ENCODE data around the gene ISLR.
A peak's percentile ranks its signal among the peaks of the same experiment; 100 is the strongest.

ISLR gene, protein sequence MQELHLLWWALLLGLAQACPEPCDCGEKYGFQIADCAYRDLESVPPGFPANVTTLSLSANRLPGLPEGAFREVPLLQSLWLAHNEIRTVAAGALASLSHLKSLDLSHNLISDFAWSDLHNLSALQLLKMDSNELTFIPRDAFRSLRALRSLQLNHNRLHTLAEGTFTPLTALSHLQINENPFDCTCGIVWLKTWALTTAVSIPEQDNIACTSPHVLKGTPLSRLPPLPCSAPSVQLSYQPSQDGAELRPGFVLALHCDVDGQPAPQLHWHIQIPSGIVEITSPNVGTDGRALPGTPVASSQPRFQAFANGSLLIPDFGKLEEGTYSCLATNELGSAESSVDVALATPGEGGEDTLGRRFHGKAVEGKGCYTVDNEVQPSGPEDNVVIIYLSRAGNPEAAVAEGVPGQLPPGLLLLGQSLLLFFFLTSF

DNA sequence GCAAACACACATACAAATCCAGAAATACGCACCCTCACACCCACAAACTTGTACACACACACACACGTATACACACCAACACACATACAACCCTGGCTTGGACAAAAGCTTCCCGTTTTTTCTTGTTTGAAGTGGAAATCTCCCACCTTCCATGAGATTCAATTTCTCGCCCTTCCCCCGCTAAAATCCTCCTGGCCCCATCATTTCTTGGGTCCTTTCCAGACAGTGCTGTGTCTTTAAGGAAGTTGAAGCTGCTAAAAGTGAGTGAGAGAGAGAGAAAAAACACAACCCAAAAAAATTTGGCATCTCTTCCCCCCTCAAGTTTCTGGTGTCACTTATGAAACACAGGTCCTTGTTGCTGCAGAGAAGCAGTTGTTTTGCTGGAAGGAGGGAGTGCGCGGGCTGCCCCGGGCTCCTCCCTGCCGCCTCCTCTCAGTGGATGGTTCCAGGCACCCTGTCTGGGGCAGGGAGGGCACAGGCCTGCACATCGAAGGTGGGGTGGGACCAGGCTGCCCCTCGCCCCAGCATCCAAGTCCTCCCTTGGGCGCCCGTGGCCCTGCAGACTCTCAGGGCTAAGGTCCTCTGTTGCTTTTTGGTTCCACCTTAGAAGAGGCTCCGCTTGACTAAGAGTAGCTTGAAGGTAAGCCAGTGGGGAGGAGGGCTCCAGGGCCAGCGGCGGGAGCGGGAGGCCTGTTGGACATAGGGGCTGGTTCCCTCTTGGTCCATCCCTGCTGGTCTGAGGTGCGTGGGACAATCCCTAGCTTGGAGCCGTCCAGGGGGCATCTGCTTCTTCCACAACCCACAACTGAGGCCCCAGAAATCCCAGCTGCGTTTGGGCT is at the start of gene ISLR:
Gene ISLR, plus strand, starts transcription at position 331 of the 839 bp plus-strand sequence. CDS start 1,149 bp downstream, outside the sequence.
- DNase-seq, result no peak

DNA sequence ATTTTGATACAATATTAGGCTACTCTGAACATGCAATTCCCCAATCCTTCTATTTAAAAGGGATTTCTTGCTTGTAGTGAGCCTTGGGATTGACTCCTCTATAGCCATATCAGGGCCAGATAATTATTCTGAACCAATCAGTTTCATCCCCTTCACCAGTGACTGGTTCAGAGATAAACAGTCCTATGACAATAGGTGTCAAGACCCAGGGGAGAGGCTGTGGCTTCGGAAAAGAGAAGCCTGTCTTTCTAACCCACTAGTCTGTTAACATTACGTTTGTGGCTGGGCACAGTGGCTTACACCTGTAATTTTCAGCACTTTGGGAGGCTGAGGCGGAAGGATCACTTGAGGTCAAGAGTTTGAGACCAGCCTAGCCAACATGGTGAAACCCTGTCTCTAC is 49.3 kb upstream of the ISLR start:
- no peak for DNase-seq

DNA sequence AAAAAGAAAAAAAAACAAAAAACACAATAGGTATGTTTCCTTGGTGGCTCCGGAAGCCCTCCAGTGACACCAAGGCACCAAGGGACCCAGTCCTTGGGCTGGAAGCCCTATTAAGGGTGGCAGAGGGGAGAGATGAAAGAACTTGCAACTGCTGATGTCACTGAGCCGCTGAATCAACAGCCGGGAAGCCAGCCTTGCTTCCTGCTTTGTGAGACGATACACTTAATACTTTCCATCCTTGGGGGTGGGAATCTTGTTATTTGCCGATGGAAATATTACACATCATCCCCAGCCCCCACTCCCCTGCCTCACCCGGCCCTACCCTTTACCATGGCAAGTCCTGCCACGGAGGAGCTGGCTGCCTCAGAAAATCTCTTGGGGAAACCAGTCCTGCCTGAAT is 48.8 kb upstream of the ISLR start:
- DNase-seq, result no peak

DNA sequence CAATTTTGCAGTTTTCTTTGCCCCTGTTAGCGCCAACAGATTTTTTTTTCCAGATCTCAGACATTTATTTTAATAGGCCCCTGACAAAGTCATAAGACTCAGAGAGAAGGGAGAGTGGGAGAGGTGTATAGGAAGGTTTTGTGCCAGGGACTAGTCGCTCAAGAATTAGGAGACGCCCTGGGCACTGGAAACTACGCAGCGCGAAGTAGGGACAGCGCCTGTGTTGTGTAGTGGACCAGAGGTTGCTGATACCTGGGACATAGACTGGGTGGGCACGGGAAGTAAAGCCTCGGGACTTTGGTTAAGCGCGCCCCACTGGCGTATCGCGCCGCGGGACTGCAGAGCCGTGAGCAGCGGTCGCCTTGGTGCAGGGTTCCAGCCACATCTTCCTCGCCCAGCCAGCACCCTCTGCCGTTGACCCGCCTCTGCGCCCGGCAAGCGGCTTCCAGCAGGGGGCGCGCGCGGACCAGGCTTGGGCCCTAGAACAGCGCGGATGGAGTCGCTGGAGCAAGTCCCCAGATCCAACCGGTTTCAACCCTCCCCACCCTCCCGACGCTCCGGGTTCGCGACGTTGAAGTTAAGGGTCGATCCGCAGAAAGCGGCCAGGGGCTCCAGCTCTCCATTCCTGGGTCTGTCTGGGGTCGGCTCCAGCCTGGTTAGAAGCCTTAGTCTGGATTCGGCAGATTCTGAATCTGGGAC is 46.1 kb upstream of the ISLR start:
- peak; percentile 52 to 88 for DNase-seq

DNA sequence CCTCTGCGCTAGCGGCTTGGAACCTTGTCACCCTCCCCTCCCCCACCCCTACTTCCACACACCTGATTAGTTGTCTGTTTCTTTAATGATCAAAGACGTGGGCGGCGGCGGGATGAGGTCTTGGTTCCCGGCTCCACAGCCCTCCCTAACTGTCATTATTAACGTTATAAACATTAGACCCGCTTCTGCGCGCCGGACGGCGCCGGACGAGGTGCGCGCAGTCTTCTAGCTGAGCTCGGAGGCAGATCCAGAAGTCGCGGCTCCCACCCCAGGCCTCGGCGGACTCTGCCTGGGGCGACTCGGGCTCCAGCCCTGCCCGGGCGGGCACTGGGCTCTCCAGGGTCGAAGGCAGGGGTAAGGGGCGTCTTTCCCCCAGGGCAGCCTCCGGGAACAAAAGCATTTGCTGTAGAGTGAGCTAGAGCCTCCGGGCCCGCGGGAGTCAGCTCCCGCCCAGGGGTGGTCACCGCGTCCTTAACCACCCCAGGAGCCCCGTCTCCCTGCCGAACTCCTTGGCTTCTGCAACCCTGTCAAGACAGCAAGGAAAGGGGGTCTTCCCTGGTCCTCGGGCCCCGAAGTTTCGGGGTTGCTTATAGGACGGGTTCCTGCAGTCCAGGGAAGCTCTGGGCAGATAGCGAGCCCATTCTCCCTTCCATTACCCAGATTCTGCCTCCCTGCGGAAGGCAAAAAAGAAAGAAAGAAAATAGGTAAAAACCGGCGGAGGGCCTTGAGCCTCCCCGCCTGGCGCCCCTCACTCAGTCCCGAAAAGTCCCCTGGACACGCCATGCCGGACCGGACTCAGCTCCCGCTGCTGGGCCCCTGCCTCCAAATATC is 45.3 kb upstream of the ISLR start:
- no peak for DNase-seq

DNA sequence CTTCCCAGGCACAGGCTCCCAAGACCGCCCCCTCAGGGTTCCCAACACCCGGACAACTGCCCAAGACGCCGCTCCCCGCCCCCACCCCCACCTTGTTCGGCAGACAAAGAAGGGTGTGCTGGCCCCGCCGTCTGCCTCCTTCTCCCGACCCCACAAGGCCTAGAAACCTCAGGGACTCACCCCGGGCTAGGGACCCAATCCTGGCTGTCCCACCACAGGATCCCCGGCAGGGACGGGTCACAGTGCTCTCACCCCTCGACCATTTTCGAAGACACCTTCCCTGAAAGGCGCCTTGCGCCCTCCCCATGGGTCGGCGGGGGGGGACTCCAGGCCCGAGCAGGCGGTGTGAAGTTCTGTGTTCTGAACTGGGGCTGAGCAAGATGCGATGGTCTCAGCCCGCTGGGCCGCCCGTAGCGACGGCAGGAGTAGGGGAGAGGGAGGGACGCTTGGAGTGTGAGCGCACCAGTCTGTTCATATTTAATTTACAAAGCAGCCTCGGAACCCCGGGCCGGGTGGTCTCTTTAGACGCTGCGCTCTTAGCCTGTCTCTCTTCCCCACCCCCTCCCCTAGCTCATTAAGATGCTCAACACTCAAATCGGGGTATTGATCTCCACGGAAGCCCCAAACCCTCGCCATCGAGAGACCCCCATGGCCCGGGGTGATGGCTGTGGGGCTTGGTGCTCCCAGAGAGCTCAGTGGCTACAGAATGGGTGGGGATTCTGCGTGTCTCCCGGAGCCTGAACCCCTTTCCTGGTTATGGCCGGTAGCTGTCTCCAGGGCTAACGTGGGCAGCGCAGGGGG is 44.5 kb upstream of the ISLR start:
- DNase-seq, result no peak

DNA sequence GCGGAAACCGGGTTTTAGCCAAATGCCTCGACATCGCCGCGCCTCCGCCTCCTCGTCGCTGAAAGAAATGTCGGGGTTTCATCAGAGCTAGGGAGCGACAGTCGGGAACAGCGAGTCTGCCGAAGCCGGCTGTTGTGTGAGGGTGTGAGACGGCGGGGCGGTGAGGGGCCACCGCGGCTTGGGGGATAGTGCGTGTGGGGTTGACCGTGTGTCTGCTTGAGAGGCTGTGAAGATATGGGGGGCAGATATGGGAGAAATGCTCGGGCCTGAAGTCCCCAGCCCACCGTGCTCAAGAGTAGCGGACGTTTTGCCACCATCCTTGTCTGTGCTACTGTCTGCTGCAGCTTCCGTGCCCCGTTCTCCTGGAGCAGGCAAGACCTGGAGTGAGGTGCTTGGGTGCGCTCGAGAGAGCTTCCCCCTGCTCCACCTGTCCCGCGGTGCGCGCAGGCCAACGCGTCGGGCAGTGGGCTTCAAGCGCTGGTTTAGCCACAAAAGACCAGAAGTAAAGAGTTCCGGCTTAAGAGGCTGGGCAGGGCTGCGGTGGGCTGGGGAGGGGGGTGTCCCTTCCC is 43.8 kb upstream of the ISLR start:
- DNase-seq, result no peak

DNA sequence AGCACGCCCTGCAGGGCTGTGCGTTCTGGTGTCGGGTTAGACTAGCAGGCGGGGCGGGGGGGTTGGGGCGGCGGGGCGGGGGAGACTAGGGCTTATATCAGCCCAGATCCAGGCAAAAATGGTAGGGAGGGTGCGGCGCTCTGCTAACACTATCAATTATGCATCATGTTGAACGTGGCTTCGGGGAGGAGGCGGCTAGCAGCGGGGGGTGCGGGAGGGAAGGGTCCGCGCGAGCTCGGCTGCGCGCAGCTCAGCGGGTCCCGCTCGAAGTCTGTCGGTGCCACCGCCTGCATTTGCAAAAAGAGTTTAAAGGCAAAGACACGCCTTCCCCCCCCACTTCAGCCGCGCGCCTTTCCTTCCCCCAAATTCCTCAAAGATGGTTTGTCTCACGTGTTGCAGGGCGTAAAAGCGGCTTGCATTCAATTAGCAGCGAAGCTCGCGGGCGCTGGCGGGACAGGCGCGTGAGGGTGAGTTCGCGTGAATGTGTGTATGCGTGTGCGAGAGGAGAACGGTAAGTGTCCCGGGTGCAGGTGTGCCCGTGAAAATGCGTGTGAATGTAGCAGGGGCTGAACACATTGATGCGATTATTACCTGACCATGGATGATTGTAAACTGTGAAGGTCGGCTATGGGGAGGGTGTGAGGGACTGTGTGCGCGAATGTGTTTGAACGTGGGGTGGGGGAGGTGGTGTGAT is 43.2 kb upstream of the ISLR start, which contains the start of gene ISLR2:
Gene ISLR2, plus strand, starts transcription at position 432 of the 694 bp plus-strand sequence. CDS start 2,169 bp downstream, outside the sequence.
- DNase-seq, result no peak

DNA sequence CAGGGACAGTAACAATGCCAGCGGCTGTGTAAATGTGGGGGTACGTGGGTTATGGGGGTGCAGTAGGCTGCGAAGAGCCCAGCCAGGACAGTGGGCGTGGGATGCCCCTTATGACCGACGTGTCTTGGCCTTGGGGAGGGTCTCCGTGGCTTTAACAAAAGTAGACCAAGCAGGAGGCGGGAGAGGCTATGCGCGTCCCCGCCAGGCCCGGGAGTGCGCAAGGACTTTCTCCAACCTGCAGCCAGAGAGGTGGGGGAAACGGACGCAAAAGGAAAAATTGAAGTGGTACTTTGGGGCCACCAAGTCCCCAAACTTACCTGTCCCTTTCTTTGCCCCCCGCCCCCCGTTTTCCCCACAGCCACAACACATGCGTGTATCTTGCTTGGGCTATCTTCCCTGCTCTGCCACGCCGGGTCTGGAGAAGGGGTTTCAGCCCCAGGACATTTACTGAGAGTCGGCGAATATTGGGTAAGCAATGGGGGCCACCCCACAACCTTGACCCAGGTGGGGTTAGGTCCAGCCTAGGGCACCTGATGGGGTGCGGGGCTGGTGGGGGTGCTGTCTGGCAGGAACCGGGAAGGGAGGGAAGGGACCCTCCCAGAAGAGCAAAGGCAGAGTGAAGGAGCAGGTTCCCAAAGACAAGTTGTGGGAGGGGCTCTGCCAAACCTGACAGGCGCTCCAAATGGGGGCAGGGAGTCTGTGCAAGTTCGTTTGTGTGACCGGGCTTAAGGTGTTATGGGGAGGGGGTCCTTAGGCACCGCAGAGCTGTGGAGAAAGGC is 42.5 kb upstream of the ISLR start:
- DNase-seq, result no peak

DNA sequence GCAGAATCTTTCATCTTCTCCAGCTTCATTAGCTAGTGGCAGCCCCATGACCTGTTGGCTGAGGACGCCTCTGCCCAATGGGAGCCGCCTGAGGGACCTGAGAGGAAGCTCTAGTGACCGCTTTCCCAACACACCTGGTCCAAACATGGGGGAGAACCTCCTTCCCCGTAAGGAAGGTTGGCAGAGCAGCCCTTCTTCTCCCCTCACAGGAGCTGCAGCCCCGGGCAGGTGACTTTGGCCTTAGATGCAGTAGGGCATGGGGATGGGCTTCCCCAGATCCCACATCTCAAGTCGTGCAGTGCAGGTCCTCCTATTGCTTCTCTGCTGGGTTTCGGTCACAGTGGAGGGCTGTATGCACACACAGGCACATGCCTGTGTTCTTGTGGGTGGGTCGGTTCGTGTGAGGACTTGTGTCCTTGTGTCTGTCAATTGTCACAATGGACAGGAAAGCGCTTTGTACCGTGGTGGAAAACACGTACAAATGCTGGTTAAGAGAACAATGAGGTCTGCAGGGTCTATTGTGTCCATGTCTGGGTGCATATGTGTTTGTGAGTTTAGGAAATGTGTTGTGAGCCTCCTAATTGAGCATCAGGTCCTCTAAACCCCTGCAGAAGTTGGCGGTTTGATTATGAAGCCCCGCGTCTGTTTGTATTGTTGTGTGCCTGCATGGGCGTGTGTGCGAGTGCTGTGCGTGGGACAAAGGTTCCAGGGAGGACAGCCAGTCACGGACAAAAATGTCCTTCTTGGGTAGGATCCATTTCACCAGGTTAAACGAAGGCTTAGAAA is 41.7 kb upstream of the ISLR start:
- no peak for DNase-seq

DNA sequence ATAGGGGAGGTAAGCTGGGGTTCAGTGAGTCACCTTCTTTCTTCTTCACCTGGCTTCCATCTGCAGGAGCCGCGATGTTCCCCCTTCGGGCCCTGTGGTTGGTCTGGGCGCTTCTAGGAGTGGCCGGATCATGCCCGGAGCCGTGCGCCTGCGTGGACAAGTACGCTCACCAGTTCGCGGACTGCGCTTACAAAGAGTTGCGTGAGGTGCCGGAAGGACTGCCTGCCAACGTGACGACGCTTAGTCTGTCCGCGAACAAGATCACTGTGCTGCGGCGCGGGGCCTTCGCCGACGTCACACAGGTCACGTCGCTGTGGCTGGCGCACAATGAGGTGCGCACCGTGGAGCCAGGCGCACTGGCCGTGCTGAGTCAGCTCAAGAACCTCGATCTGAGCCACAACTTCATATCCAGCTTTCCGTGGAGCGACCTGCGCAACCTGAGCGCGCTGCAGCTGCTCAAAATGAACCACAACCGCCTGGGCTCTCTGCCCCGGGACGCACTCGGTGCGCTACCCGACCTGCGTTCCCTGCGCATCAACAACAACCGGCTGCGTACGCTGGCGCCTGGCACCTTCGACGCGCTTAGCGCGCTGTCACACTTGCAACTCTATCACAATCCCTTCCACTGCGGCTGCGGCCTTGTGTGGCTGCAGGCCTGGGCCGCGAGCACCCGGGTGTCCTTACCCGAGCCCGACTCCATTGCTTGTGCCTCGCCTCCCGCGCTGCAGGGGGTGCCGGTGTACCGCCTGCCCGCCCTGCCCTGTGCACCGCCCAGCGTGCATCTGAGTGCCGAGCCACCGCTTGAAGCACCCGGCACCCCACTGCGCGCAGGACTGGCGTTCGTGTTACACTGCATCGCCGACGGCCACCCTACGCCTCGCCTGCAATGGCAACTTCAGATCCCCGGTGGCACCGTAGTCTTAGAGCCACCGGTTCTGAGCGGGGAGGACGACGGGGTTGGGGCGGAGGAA is 40.5 kb upstream of the ISLR start:
- DNase-seq, result no peak

DNA sequence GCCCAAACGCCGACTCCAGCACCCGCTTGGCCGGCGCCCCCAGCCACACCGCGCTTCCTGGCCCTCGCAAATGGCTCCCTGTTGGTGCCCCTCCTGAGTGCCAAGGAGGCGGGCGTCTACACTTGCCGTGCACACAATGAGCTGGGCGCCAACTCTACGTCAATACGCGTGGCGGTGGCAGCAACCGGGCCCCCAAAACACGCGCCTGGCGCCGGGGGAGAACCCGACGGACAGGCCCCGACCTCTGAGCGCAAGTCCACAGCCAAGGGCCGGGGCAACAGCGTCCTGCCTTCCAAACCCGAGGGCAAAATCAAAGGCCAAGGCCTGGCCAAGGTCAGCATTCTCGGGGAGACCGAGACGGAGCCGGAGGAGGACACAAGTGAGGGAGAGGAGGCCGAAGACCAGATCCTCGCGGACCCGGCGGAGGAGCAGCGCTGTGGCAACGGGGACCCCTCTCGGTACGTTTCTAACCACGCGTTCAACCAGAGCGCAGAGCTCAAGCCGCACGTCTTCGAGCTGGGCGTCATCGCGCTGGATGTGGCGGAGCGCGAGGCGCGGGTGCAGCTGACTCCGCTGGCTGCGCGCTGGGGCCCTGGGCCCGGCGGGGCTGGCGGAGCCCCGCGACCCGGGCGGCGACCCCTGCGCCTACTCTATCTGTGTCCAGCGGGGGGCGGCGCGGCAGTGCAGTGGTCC is 39.7 kb upstream of the ISLR start:
- DNase-seq, result no peak

DNA sequence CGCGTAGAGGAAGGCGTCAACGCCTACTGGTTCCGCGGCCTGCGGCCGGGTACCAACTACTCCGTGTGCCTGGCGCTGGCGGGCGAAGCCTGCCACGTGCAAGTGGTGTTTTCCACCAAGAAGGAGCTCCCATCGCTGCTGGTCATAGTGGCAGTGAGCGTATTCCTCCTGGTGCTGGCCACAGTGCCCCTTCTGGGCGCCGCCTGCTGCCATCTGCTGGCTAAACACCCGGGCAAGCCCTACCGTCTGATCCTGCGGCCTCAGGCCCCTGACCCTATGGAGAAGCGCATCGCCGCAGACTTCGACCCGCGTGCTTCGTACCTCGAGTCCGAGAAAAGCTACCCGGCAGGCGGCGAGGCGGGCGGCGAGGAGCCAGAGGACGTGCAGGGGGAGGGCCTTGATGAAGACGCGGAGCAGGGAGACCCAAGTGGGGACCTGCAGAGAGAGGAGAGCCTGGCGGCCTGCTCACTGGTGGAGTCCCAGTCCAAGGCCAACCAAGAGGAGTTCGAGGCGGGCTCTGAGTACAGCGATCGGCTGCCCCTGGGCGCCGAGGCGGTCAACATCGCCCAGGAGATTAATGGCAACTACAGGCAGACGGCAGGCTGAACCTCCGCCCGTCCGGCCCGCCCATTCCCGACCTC is 39.0 kb upstream of the ISLR start:
- no peak for DNase-seq

DNA sequence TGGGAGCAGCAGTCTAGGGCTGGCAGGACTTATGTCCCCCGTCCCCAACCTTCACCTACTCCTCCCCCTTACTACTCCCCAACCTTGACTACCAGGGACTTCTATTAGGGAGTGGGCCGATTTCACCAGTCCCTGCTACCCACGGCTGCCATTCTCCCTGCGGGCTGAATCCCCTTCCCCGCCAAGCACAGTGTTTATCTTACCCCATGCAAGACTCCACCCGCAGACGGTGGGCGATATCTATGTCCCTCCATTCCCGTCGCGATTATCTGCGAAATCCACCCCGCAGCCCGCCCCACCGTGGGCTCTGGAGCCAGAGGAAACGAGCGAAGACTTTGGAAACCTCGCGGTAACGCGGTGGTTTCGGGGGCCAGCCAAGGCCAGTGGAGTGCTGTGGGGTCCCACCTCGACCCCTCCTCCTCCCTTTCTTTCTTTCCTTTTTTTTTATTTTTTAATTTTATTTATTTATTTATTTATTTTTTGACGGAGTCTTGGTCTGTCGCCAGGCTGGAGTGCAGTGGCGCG is 38.4 kb upstream of the ISLR start:
- no peak for DNase-seq

DNA sequence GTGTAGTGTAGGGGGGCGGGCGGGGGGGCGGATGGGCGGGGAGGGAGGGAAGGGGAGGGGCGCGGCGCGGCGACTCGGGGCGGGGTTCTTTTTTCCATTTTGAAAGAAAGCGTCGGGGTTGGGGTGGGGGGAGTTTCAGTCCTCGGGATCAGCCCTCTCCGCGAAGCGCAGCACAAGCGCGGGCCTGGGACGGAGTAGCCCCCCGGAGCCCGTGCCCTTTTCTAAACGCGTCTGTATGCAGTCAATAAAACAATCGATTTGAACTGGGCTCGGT is 37.0 kb upstream of the ISLR start:
- no peak for DNase-seq

DNA sequence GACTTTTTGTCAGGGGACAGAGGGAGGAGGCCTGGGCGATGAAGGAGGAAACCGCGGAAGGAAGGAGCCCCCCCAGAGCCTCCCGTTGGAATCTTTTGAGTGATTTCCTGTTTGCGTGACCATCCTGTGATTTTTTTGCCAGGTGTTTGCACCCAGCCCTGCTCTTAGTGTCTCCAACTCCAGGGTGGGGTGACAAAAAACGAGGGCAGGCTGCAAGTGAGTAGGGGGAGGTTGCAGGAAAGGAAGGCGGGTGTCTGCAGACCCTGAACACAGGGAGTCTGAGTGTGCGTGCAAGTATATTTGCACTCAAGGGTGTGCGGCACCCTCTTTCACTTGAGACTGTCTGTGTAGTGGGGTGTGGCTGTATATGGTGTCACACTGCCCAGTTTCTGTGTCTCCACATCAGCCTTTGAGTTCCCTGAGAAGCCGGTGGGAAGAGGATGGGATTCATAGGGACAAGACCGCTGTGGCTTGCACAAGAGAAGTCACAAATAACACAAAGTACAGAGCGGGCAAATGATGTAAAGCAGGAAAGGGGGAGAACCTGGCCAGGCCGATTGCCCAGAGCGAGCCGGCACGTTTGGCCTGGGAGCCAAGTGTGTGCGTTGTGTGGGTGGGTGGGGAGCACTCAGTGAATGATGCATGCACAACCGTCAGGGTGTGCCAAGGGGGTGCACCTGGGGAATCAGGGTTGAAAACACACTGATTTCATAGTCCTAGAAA is 36.5 kb upstream of the ISLR start:
- no peak for DNase-seq
